NCI-H146 treated with DMSO at 0.1 percent for 48 hours (cell line): ENCODE results near the gene CMAS.

ENCODE experiments used
- DNase-seq: peaks from one replicate; lab custom pipeline; 2025; ENCODE audit not compliant: unreplicated experiment; lab: John Stamatoyannopoulos, UW

Gene CMAS

GRCh38 chr12:22105542-22105941 is 59.5 kb downstream of the CMAS start:
- DNase-seq = no peak

GRCh38 chr12:22110176-22110575 is 64.2 kb downstream of the CMAS start:
- DNase-seq = no peak
